MG63 (cell line): ENCODE data around the gene ITGB8. TPM values are rescaled to one million over a fixed set of nuclear protein-coding genes. Genes with fewer than 3 reads are reported as not detected.

Experiments used
- DNase-seq: peaks from one replicate; pipeline ENCODE4 v3.0.0-alpha.2; 2020
- H3K27me3 ChIP-seq: fragments of 250-450 bp; sonication (Bioruptor Pico); 2 replicates; pipeline ENCODE4 v1.5.1; 2020; ENCODE audit warnings: mild to moderate bottlenecking, moderate library complexity
- H3K36me3 ChIP-seq: fragments of 250-450 bp; sonication (Bioruptor Pico); 2 replicates; pipeline ENCODE4 v1.5.1; 2020; ENCODE audit warnings: mild to moderate bottlenecking, moderate library complexity
- H3K4me3 ChIP-seq: fragments of 250-450 bp; sonication (Bioruptor Pico); 2 replicates; pipeline ENCODE4 v1.5.1; 2020; ENCODE audit warnings: mild to moderate bottlenecking, moderate library complexity
- H3K9me3 ChIP-seq: fragments of 250-450 bp; sonication (Bioruptor Pico); 2 replicates; pipeline ENCODE4 v1.5.1; 2020; ENCODE audit warnings: mild to moderate bottlenecking, moderate library complexity
- total RNA-seq: library from RNA; depleted of rRNA; stranded (reverse); fragments of >200 nt; shearing (Covaris generic); gene quantifications from 2 replicates; pipeline ENCODE4 v1.2.3, GENCODE V29; 2014; ENCODE audit warnings: low replicate concordance

The ITGB8 gene
- total RNA-seq, 1 experiment from 2014 or later, result 5.4 TPM

DNA sequence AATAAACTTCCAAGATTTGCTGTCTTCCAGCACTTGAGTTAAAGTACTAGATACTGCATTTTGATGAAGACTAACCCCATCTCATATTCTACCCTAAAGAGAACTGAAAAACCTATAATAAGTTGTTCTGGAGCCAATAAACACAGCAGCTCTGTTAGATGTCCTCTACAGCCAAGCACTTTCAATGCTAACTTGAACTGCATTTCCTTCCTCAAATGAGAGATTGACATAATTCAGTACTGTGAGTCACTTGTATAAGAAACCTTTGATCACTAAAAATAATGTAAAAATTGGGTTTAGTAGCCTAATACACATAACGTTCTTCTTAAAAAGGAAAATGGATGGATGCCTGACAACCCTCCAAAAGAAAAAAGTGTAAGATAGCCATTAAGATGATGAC lies 81.3 kb downstream of the ITGB8 start:
- no peak for DNase-seq
- no peaks in the 10 kb centered on the region for H3K9me3 ChIP-seq
- H3K36me3 ChIP-seq, result peaks cover 7% of the 10 kb centered on the region; the same call in 1 of the 2 replicates
- no peak overlapping the region for H3K4me3 ChIP-seq
- H3K27me3 ChIP-seq, result no peaks in the 10 kb centered on the region

DNA sequence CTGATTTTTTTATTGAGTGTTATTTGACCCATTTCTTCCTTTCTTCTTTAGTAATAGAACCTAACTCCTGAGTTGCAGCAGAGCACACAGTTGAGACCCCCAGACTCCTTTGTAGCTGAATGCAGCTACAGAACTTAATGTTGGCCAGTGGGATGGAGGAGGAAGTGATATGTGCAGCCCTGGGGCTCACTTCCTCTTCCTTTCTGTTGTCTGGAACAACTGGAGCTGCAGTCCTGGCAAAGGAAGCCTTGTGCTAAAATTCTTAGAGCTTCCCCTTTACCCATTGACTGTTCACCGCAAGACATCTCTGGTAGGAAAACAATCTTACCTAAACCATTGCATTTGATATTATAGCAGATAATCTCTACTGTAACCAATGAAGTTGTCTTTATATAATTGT lies 86.6 kb downstream of the ITGB8 start:
- Histone ChIP-seq H3K9me3 (no peaks in the 10 kb centered on the region), H3K4me3 (no peak overlapping the region), H3K27me3 (no peaks in the 10 kb centered on the region), H3K36me3 (no peaks in the 10 kb centered on the region; the same call in 1 of the 2 replicates)
- no peak for DNase-seq

DNA sequence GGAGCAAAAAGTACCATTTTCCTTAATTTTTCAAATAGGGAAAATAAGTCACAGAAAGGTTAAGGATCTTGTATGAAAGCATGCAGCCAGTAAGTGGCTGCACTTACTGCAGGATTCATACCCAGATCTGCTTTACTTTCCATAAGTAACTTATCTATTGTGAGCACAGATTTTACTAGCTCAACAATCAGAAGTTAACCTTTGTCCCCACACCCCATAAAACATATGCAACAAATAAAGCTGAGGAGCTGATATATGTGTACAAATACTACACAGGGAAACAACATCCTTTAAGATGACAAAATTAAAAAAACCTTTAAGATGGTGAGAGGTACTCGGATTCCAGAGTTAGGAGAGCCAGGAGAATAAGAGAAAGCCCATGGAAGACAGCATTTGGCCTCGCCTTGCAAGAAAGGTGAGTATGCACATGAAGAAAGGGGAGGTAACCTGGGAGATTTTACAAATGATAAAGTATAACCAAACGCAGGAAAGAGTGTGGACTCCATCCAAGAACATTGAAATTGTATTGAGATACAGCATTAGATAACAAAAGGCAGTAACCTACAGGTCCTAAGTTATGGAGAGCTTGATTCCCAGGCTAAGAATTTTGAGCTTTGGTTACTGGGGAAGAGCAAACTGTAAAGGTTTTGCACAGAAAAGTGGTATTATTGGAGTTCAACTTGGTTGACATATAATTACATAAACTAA lies 87.1 kb downstream of the ITGB8 start:
- Histone ChIP-seq H3K36me3 (no peaks in the 10 kb centered on the region; the same call in 1 of the 2 replicates), H3K4me3 (no peak overlapping the region), H3K27me3 (no peaks in the 10 kb centered on the region), H3K9me3 (no peaks in the 10 kb centered on the region)
- DNase-seq, result no peak

DNA sequence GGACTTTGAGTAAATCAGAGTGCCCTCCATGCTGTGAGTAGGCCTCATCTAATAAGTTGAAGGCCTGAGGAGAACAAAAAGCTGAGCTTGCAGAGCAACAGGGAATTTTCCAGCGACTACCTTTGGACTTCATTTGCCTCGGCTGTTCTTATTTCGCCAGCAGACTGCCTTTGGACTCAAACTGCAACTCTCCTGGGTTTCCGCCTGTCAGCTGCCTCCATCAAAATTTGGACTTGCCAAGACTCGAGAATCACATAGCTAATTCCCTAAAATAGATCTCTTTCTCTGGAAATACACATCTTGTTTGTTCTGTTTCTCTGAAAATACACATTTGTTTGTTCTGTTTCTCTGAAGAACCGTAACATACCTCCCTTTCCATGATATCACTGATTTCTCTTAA lies 93.8 kb downstream of the ITGB8 start:
- Histone ChIP-seq H3K9me3 (no peaks in the 10 kb centered on the region; the same call in 1 of the 2 replicates), H3K27me3 (no peaks in the 10 kb centered on the region), H3K36me3 (no peaks in the 10 kb centered on the region), H3K4me3 (no peak overlapping the region)
- no peak for DNase-seq

DNA sequence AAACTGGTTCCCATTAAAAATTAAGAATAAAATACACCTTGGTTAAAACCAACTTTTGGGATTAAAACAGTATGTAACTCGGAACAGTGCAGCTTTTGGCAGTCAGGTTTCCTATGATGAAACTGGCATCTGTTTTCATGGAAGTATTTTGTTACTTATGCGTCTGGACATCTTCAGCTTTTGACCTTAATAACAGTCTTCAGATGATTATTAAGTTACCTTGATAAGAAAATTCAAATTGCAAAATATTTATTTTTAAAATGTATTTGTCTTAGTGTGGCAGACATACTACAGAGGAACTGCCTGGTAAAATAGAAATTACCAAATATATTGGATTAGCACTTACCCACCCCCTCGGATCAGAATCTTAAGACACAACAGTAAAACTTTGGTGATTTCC lies 100.0 kb downstream of the ITGB8 start:
- no peaks in the 10 kb centered on the region for H3K36me3 ChIP-seq
- H3K4me3 ChIP-seq, result no peak overlapping the region
- no peaks in the 10 kb centered on the region for H3K27me3 ChIP-seq
- DNase-seq, result no peak
- H3K9me3 ChIP-seq, result no peaks in the 10 kb centered on the region; the same call in 1 of the 2 replicates

DNA sequence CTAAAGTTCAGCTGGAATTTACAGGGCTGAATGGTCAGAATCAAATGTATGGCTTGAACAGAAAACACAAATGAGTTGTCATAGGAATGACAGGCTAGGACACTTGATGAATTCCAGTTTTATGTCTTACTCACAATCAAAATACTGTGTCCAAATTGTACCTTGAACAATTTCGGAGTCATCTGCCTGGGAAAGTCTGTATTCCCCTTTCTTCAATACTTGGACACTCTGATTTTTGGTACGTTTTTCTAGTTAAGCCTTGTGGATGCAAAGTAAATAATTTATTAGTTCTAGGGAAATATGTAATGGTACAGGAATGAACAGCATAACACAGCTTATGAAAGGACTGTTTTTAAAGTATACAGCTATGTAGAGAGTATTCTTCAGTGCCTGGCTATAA lies 100.4 kb downstream of the ITGB8 start:
- Histone ChIP-seq H3K36me3 (no peaks in the 10 kb centered on the region), H3K9me3 (no peaks in the 10 kb centered on the region; the same call in 1 of the 2 replicates), H3K27me3 (no peaks in the 10 kb centered on the region), H3K4me3 (no peak overlapping the region)
- no peak for DNase-seq

DNA sequence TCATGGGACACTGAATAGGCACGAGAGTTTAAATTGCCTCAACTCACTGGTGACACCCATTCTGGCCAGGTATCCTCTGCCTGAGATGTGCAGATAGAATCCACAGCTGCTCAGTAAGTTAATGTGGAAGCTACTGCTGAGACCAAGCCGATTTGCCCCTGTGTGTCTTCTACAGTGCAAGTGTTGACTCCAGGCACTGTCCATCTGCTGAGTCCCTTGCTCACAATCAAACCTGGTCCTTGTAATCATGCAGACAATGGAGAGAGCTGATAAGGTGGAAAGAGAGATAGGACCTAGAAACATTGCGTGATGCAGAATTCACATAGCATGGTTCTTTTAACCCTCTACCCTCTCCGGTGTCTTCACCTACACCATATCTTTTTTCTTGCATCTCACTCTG lies 101.4 kb downstream of the ITGB8 start:
- Histone ChIP-seq H3K36me3 (no peaks in the 10 kb centered on the region), H3K9me3 (no peaks in the 10 kb centered on the region; the same call in 1 of the 2 replicates), H3K4me3 (no peak overlapping the region), H3K27me3 (no peaks in the 10 kb centered on the region)
- DNase-seq, result no peak

DNA sequence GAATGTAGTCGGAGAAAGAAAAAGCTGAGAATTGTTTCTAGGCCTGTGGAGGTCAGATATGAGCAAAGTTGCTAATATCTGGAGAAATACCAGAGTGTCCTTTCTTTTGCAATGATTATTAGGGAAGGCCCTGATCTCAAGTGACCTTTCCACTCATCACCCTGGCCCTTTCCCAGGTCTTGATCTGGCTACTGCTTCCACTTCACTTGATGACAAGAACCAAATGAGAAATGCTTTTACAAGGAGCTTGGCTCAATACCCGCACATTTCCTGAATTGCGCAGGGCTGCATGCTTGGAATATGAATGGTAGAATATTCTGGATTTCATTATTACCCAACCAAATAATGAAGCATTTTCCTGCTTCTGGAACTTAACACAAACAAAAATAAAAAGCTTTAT lies 104.6 kb downstream of the ITGB8 start:
- H3K4me3 ChIP-seq, result no peak overlapping the region
- DNase-seq, result peak; percentile 67
- H3K27me3 ChIP-seq, result no peaks in the 10 kb centered on the region
- H3K9me3 ChIP-seq, result no peaks in the 10 kb centered on the region
- no peaks in the 10 kb centered on the region for H3K36me3 ChIP-seq

DNA sequence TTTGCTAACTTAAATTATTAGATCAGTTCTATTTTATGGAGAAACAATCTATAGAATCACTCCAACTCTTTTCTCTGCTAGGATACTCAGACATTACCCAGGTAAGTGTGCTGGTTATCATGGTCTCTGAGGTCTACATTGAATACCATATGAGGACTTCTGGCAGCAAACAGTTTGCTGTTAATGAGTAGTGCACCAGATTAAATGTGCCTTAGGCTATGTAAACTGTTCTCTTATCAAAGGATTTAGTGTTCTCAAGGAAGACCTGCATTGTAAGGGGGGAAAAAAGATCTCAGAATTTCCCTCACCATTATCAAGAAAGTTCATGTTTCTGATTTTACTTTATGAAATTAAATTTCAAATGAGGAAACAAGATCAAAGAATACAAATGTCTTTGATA lies 107.5 kb downstream of the ITGB8 start:
- Histone ChIP-seq H3K36me3 (no peaks in the 10 kb centered on the region), H3K27me3 (no peaks in the 10 kb centered on the region), H3K9me3 (no peaks in the 10 kb centered on the region), H3K4me3 (no peak overlapping the region)
- DNase-seq, result no peak

DNA sequence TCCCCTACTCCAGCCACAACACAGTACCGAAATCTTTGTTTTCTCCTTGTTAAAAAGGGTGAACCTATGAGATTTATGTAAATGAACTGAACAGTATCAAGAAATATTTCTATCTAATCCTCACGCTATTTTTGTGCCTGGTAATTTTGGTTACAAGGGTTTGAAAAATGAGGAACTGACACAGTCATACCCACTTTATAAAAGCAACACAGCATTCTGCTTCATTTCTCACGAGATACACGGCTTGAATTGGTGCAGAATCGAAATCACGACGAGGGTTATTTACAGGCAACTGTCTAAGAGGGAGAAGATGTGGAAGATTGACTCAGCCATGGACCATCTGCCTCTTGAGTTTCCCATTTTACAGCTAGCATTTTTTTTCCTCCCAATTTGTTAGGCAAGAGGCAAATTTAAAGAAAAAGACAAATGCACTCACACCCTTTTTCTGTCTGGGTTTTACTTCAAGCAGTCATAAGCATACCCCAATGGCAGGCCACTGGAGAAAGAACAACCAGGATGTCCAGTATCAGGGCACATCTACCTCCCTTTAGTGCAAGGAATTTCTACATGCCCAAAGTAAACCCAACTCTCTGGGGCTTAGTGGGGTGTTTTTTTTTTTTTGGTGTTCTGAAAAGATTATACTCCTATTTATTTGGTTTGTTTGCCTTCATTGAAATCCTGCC lies 108.1 kb downstream of the ITGB8 start:
- Histone ChIP-seq H3K27me3 (no peaks in the 10 kb centered on the region), H3K9me3 (no peaks in the 10 kb centered on the region), H3K4me3 (no peak overlapping the region), H3K36me3 (no peaks in the 10 kb centered on the region)
- no peak for DNase-seq

DNA sequence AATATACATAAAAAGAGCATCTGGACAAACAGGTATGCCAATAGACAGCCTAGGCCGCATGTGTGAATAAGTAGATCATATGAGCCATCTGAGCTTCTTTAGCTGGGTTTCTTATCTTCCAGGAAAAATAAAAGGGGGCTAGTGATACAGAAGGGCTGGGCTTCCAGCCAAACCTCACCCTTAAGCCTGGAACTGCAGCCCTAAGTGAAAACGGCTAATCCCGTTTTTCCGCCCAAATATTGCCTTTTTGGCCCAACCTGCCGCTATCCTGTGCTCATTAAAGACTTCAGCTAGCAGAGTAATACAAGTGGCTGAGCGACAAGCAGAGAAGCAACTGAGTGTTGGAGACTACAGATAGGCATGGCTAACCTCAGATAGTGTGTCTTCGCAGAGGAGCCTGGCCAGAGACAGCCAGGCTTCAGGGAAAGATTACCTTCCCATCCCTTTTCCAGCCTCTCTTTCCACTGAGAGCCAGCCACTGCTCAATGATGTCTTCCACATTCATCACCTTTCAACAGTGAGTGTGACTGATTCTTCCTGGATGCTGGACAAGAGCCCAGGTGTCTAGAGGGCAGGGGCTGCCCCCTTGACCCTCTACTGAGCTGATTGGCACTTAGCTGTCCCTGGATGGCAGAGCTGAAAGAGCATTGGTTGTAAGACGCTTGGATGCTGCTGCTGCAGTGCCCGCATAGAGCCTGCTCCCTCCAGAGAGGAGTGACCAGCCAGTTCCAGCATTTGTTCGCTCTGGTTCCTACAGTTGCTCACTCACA lies 108.9 kb downstream of the ITGB8 start:
- H3K4me3 ChIP-seq, result no peak overlapping the region
- no peak for DNase-seq
- no peaks in the 10 kb centered on the region for H3K27me3 ChIP-seq

DNA sequence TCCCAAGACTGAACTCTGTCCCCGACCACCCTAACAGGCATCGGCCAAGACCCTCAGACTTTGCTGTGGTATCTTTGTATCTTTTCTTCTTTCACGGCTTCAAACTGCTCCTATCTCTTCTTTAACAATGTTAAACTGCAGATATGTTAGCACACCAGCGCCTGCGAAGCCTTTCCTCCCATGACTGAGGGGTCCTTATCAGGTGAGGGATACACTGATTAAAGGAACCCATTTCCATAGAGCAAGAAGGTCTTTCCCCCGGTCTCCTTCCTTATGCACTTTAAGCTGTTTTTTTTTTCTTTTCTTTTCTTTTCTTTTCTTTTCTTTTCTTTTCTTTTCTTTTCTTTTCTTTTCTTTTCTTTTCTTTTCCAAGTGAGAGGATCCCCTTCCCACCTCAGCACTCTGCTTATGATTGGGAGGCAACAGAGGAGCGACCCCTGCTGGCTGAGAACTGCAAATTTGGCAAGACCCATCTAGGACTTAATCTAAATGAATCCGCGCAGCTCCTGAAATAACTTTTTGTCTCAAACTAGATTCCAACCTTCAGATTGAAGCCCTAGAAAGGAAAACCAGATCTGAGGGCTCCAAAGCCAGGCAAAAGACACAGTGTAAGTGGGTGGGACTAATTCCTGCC lies 109.9 kb downstream of the ITGB8 start:
- Histone ChIP-seq H3K27me3 (no peaks in the 10 kb centered on the region), H3K36me3 (no peaks in the 10 kb centered on the region), H3K4me3 (no peak overlapping the region), H3K9me3 (peaks cover 7% of the 10 kb centered on the region)
- DNase-seq, result no peak

More for the DNA sequence above, 108.9 kb downstream of the ITGB8 start:
- H3K36me3 ChIP-seq, result no peaks in the 10 kb centered on the region
- no peaks in the 10 kb centered on the region; the same call in 1 of the 2 replicates for H3K9me3 ChIP-seq

DNA sequence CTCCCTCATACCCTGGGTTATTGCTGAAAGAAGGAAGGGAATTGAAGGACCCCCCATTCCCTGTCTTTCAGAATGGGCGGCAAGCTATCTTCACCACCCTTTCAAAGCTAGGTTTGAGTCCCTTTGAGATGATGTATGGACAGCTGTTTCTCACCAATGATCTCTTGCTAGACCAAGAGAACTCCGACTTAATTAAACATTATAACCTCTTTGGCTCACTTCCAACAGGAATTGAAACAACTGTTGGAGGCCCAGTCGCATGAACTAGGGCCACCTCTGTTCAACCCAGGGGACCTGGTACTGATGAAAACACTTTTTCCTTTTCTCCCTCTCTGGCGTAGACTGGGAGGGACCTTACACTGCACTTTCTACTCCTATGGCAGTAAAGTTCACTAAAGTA lies 110.6 kb downstream of the ITGB8 start:
- Histone ChIP-seq H3K36me3 (no peaks in the 10 kb centered on the region), H3K9me3 (peaks cover 7% of the 10 kb centered on the region), H3K4me3 (no peak overlapping the region), H3K27me3 (no peaks in the 10 kb centered on the region)
- no peak for DNase-seq

DNA sequence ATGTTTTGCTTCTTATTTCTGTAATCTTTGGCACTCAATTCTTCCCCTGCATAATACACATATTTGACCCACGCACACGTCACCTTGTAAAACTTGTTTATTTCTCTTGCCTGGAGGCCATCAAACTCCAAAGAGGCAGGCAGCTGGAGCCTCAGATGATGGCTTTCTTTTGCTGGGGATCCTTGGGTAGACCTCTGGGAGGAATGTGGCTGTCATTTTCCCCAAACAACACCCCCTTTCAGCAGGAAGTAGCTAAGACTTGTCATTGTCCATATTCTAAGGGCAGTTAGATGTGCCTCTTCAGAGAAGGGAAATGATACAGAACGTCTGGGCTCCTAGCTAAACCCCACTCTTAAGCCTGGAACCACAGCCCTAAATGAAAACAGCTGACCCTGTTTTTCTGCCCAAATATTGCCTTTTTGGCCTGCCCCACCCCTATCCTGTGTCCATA lies 111.3 kb downstream of the ITGB8 start:
- no peaks in the 10 kb centered on the region for H3K27me3 ChIP-seq
- no peaks in the 10 kb centered on the region for H3K36me3 ChIP-seq
- no peak overlapping the region for H3K4me3 ChIP-seq
- peaks cover 7% of the 10 kb centered on the region for H3K9me3 ChIP-seq
- peak; percentile 42 for DNase-seq

DNA sequence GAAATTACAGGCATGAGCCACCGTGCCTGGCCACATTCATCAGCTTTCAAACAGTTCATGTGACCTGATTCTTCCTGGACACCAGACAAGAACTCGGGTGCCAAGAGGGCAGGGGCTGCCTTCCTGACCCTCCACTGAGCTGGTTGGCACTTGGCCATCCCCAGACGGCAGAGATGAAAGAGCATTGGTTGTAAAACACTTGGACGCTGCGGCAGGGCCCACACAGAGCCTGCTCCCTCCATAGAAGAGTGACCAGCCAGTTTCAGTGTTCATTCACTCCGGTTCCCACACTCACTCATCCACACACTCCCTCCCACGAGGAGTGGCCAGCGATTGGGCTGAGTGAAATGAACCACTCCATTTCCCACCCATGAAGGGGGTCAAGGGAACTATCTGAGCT lies 112.3 kb downstream of the ITGB8 start:
- Histone ChIP-seq H3K27me3 (no peaks in the 10 kb centered on the region), H3K36me3 (no peaks in the 10 kb centered on the region), H3K9me3 (peaks cover 7% of the 10 kb centered on the region), H3K4me3 (no peak overlapping the region)
- DNase-seq, result no peak

DNA sequence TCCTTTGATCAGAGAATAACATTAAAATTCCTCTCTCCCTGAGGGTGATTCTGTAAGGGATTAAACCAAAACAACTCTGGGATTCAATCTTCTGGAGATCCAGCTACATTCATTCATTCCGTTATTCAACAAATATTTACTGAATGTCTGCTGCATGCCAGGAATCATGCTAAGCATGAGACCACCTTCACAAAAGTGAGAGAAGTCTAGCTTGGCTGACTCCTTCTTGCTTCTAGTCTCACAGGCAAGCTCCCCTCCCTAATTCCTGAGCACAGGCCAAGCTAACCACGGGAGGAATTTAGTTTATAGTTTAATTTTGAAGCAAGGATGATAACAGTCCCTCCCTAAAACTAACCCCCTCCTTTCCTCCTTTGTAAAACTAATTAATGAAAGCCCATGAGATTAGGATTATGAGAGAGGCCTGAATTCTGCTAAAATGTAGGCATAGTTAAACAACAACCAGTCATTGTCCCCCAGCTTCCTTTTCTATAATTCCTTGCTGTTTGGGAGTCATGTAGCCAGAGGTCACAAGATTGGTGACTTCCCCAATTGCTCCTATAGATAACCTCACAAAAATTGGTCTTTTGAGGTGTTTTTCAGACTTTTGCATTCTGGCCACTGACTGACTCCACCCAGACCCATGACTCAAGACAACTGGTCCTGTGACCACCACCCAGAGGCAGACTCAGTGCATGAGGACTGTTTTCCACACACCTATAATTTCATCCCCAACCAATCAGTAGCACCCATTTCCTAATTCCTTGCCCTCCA lies 113.5 kb downstream of the ITGB8 start:
- H3K36me3 ChIP-seq, result no peaks in the 10 kb centered on the region
- peaks cover 7% of the 10 kb centered on the region for H3K9me3 ChIP-seq
- H3K27me3 ChIP-seq, result no peaks in the 10 kb centered on the region
- DNase-seq, result no peak
- no peak overlapping the region for H3K4me3 ChIP-seq
